GM18508 (cell line): ENCODE data around the gene NABP1.
"Not testable (repeated sequence)": the region's sequence is repeated elsewhere in the genome, so short reads cannot be mapped to it uniquely, and the experiment has no call there.

Experiments used
- ATAC-seq: cut with Tn5 transposase; IDR thresholded peaks from one replicate; pipeline ENCODE4 v1.9.1; 2021; ENCODE audit warnings: moderate number of reproducible peaks; ENCODE audit not compliant: insufficient read depth, unreplicated experiment

Gene NABP1, protein sequence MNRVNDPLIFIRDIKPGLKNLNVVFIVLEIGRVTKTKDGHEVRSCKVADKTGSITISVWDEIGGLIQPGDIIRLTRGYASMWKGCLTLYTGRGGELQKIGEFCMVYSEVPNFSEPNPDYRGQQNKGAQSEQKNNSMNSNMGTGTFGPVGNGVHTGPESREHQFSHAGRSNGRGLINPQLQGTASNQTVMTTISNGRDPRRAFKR

DNA sequence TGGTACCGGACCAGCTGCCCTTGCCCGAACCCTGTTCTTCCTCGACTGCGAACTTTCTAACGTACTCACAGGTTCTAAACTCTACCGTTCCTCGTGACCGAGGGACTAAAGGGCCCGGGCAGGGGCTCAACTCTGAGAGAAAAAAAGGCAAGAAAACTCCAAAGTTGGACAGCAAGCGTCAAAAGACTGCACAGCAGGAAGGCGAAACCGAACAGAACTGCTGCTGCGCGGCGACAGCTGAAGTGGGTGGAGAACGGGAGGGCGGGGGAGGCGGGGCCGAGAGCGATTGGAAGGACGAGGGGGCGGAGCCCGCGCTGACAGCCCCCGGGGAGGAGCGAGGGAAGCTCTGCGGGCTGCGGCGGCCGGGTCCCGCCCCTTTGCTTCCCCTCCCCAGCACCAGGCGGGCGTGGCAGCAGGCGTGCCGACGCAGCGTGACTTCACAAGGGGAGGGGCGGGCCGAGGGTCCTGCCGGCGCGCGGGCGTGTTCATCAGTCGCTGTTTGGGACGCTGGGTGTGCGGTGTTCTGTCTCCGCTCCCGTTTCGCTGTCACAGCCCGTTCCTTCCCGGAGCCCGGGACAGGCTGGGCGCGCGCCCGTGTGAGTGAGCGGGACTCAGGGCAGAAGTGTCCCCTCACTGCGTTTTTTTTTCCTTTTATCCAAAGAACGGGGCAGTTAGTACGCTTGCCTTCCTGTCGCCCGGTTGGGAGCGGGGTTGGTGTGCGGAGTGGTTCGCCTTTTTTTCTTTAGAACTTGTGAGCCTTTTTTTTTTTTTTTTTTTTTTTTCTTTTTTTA, at the start of gene NABP1:
Gene NABP1, plus strand, starts transcription at position 491 of the 791 bp plus-strand sequence. CDS start 479 bp downstream, outside the sequence.
- ATAC-seq = peak; percentile 30

DNA sequence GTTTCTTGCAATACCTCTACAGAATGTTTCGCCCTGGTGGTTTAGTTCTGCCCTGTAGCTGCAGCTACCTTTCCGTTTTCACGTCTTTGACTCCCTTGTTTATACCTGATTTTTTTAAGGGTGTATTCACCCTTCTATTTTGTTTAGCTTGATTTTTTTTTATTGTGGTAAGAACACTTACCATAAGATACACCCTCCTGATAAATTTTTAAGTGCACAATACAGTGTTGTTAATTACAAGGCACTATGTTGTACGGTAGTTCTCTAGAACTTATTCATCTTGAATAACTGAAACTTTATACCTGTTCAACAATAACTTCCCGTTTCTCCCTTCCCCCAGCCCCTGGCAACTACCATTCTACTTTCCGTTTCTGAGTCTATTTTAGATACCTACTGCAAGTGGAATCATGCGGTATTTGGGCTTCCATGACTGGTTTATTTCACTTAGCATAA, 48.9 kb upstream of the NABP1 start:
- no peak for ATAC-seq

DNA sequence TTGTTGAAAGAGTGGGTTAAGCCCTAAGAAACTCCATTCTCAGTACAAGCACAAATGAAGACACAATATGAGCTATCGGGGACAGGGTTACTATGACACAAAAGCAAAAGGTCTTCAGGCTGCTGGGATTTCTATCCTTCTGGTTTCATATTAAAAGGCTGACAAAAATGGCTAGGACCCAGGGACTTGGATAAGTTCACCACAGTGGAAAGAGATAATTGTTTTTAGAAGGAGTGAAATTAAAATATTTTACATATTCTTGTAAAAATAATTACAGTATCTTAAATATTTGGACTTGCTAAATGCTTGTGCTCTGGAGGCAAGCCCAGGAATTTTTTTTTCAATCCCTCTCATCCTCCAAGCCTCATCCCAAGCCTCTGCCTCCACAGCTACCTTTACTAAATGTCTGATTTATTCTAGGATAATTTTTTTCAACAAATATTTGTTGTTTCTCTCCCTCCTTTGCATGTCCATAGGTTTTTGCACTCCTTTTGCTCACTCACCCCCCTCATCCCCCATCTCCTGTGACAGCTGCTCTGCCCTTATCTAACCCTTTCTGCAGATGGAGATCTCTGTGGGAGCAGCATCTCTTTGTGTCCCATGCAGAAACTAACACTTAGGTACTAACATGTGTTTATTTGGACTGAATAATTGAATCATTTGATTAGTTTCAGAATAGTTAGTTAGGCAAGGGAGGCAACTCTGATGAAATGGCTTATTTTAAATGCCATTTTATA, 47.8 kb upstream of the NABP1 start:
- ATAC-seq = no peak

DNA sequence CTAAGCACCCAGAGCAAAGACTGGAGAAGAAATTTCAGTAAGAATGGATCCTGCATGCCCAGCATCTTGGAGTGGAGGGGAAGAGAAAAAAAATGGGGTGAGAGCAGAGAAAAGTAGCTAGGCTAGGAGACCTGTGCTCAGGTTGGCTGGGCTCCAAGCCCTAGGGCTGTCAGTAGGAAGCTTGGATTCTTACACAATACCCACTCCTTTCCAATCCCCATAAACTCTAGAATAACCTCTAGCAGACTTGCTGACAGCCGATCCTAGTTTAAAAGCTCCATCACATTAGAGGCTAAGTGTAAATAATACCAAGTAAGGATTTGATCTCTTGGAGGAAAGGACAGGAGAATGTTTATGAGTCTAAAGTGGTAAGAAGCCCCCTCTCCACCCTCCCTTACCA, 46.2 kb upstream of the NABP1 start:
- ATAC-seq = no peak

DNA sequence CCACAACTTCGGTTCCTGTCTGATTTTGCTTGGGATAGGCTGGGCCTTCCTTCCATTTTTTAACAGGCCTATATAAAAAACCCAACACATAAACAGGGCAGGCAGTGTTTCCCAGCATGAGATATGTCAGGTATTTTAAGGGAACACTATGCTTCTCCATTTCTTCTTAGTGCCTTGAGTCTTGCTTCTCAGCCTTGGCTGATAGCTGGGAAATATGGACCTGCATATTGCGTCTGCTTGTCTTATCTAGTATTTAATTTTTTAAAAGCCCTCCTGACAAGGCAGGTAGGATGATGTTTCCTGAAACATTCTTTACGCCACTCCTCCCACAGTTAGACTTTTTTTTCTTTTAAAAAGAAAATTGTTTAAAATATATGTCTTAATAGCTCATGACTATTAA, 45.5 kb upstream of the NABP1 start:
- ATAC-seq = no peak

DNA sequence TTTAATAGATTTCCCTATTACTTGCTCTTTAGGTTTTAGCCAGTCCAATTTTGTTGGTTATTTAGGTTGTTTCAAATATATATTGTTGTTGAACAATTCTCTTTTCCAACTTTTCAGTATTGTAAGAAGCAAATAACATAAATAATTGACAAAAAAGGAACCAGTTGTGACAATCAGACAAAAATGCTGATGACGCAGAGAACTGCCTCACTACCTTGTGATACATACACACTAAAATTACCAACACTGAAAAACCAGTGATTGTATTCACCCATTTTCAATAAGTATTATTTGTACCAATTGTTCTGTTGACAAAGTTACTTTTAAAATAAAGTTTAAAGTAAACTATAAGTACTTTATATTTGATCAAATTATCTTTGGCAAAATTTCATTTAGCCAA, 43.1 kb upstream of the NABP1 start:
- no peak for ATAC-seq

DNA sequence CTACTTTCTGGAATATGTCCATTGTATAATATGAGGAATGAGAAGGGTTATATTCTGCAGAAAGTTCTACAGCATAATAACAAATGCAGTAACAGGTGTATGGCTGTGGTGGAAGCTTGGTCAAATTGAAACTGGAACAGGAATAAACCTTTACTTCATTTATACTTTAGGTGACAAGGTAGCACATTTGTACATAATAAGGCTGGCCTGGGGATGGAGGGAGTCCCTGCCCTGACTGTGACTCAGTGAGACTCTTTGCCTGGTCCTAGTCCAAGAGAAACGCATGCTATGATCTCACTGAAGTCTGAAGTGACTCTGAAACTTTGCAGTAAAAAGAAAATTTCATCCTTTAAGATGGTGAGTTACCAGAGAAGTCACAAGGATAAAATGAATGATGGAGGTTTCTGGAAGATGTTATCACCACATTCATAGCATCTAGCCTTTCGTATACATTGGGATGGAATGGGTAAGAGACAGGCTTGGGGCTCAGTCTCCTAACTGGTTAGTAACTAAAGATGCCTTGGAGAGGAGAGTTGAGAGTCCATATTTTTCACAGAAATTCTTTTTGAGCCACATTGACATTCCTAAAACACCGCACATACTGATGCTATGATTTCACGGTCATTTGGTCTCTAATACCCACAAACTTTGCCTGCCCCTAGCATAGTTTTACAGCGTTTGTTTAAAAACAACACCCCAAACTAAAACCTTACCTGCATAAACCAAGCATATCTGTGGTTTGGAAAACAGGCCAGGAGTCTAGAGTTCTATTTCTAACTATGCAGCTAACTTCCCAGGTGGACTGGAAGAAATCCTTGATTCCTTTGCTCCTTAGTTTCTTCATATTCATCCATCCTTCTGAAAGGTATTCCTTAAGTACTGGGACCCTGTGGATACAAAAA, 42.4 kb upstream of the NABP1 start:
- peak; percentile 87 for ATAC-seq

DNA sequence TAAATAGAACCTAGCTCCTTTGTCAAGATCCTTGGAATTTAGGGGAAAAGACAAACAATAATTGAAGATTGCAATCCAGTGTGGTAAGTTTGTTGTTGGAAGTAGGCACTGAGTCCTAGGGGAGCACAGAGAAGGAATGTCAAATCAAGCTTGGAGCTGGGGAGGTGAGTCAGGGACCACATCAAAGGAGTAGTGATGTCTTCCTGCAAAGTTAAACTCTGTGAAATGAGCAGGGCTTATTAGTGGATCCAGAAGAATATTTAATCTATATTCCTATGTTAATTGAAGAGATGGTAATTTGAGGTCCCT, 41.7 kb upstream of the NABP1 start:
- ATAC-seq = no peak

DNA sequence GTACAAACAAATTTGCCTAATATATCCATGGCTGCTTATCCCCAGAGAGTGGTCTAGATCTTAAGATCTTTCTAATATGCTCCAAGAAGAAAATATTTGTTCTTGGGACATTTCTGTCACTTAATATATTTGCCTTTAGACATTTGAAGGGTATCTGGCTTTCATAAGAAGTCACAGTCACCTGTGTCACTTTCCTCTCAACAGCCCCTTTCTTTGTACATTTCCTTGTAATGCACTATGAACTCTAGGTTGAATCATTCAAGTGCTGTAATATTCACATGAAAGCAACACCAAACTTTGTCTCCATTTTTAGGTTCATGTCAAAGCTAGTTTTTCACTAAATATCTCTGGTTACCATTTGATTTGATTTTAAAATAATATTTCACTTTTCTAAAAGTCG, 41.4 kb upstream of the NABP1 start:
- ATAC-seq = no peak

DNA sequence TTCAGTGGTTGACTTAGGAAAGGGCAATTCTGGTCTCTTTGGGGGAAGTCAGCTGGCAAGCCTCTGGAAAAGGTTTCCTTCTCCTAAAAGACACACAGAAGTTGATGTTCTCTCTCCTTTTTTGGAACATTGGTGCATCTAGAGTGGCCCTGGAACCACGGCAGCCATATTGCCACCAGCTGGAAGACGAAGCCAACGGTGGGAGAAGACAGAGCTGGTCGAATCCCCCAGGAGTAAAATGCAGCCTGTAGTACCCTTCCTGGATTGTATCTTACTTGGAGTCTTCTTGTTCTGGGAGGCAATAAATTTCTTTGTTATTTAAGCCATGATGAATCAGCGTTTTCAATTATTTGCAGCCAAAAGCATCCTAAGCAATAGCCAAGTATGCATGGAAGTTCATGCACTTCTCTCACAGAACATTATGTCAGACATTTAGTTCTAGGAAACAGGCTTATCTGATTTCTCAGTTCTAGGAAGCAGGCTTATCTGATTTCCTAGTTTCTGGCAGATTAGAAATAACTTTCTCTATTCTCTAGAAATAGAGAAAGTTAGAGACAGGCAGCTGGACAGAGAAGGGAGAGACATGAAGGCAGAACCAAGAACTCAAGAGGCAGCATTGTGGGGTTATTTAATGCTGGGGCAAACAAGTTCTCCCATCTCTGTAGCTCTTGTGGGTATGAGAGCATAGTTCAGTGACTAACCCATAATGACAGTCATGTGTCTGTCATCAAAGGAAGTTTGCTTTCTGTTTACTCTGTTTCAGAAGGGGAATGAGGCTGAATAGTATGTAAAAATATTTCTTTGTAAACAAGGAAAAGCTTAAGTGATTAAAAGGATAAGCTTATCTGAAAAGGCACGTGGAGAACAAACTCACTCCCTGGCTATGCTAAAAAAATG, 40.5 kb upstream of the NABP1 start:
- ATAC-seq = peak; percentile 51

DNA sequence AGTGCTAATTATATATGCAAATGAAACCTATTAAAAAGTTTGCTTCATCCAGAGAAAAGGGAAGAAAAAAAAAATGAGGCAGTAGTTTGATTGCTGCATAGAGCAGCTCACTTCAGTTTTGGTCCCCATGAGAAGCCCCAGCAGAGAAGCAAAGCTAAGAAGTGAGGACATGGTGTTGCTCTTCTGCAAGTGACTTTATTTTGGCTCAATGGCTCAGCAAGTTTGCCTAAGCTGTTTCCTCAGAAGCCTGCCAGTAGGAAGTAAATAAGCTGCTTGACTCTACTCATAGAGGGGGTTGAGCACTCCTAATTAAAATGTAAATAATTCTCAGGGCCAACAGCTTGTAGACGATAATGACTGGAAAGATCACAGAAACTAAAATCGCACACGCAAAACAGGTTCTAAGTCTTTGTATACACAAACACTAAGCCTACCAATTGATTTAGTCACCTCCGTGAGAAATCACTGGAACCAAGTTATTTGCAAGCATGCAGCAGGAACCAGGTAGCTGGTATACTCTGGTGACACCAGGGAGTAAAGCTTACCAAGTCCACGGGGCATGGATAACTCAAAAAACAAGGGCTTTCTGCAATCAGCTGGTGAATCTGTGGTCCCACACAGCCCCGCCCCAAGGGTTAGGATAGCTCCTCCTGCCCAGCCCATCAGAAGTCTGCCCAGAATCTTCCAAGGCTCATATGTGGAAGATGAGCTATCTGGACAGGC, 39.7 kb upstream of the NABP1 start:
- no peak for ATAC-seq

DNA sequence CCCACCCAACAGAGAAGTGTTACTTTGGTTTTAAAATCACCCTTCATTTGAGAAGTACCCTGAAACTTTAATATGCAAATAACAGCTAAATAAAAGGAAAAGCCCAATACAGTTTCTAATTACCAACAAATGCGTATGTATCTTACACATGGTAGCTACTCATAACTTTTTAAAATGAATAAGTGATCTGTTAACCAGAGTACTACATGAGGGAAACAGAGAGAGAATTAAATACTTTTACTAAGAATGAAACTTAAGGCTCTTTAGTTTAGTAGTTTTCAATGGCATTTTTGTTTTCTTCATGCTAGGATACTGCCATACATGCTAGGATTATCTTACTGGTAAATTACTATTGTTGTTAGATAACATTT, 39.1 kb upstream of the NABP1 start:
- ATAC-seq = no peak

DNA sequence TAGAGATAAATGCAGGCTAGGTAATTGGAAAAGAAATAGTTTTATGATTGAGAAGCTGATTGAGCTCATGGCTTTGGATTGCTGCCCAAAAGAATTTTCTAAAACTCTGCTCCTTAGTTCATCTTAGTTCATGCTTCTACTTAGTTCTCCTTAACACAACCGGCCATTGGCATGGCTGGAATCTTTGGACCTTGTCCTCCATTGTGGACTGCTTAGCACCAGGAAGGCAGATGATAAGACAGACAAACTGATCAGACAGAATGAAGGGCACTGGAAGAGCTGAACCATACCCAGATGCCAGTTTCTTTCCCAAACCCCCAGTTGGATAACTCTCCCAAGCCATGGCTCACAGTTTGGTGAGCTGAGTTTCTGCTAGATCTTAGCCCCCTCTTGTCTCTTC, 36.3 kb upstream of the NABP1 start:
- no peak for ATAC-seq

DNA sequence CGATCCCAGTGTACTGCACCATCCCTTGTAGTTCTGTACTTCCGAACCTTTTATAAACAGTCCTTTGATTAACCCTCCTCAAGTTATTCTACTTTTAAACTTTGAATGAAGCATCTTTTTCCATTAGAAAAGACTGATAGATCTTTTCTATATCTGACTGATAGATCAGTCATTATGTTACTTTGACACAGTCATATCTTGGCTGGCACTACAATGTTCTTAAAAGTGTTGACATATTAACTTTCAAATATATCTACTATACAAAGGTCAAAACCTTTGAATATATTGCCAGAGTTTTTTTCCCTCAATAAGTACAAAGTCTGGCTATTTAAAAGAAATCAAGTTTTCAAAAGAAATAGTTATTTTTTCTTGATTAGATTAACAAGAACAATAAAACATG, 35.4 kb upstream of the NABP1 start:
- peak; percentile 39 for ATAC-seq

DNA sequence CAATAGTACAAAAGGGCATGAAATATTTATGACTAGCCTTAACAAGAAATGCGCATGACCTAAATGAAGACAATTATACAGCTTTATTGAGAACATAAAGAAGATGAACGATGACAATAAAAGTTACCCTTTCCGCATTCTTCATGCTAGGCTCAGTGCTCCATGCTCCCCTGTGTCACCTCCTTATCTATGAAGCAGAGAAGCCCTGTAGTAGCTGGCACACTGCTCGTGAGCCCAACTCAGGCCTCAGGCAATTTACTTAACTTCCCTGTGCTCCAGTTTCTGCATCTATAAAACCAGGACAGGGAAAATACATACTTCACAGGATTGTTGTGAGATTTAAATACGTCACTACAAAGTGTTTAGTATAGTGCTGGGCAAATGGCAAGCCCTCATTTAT, 34.5 kb upstream of the NABP1 start:
- ATAC-seq = no peak

DNA sequence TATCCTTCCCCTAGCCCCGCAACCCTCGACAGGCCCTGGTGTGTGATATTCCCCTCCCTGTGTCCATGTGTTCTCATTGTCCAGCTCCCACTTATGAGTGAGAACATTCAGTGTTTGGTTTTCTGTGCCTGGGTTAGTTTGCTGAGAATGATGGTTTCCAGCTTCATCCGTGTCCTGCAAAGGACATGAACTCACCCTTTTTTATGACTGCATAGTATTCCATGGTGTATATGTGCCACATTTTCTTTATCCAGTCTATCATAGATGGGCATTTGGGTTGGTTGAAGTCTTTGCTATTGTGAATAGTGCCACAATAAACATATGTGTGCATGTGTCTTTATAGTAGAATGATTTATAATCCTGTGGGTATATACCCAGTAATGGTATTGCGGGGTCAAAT, 33.3 kb upstream of the NABP1 start:
- not testable (repeated sequence) for ATAC-seq

DNA sequence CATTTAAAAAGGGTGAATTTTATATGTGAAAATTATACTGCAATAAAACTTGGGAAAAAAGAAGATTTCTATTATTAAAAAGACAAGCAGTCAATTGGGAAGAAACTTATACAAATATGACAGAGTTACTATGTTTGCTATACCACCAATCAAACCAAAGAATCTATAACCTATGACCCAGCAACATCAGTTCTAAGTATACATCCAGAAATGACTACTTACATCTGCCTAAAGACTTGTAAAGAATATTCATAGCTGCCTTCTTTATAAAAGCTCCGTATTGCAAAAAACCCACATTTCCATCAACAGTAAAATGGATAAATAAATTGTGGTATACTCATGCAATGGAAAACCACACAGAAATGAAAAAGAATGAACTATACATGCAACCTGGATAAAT, 32.9 kb upstream of the NABP1 start:
- ATAC-seq = no peak

DNA sequence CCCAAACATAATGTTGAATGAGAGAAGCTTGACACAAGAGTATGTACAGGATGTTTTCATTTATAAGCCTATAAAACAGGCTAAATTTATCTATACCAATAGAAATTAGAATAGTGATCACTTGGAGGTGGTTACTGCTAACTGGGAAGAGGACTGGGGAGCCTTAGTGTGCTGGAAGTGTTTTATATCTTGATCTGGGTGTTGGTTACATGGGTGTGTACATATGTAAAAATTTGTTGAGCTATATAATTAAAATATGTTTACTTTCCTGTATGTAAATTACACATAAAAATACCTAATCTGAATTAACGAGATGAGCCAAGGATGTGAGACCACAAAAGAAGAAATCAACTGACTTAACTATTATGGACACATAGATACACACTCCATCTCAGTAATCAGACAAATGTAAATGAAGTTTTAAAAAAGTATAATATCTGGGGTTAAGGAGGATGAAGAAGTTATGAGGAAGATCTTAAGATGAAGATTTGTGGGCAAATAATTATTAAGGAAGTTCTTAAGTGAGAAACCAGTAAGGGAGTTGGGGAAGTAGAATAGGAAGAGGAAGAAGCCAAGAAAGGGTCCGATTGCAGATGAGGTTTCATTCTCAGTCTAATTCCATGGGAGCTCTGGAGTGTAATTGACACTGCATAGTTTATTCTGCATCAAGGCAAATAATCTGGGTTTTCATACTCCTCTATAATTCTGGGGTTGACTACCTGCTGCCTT, 32.3 kb upstream of the NABP1 start:
- no peak for ATAC-seq
